Stimulated activated CD4-positive, alpha-beta T cell treated with anti-CD3 and anti-CD28 coated beads, Interleukin-1b, Interleukin-23, amount 100 ng/mL, for 48 hours (primary cell): ENCODE results near the gene GRHL3.

Experiments used
- DNase-seq: peaks from one replicate; pipeline ENCODE4 v3.0.0-alpha.2; 2020

Gene GRHL3

DNA sequence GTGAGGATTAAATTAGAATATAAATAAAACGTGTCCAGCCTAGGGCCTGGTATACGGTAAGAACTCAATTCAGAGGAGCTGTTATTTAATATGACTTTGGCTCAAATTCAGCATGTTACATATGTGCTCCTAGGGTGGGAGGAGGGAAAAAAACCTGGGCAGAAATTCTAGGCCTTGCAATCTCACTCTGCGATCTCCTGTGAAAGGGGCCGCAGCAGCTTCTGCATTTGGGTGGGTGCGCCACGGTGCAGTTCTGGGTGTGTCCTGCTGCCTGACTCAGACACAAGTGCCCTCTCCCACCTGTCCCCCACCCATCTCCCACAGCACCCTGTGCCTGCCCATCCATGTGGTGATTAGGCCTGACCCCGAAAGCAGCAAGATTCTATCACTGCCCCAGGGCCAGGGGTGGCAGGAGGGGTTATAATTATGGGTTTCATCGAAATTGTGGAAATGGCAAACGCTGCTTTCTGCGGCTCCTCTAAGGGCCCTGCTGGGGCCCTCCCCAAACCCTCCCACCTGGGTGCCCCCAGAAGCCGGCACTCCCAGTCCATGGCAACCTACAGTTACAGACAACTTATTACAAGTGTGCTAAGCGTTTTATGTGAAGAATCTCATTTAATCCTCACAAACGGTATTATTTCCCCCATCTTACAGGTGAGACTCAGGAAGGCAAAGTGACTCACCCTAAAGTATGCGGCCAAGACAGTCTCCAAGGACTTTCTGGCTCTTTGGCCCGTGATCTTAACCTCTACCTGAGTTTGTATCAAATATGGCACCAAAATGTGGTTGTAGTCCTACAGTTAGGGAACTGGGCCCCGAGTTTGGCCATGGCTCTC, 25.5 kb upstream of the GRHL3 start:
- no peak for DNase-seq

DNA sequence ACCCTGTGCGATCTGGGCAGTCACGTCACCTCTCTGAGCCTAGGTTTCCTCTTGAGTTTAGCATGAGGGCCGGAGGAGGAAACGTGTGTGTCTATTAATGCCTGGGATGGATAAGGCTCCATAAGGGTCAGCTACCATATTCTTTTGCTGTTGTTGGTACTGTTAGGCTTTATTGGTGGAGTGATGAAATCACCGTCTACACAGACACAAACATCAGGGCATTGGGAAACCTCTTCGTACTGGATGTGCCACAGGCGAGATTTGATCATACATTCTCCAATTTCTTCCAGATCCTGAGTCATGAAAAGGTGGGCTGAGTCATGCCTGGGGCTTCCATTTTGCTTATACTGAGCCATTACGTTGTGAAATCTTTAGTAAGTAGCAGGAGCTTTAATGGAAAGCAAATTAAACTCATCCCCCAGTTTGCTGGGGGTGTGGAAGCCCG, 24.9 kb upstream of the GRHL3 start:
- no peak for DNase-seq

DNA sequence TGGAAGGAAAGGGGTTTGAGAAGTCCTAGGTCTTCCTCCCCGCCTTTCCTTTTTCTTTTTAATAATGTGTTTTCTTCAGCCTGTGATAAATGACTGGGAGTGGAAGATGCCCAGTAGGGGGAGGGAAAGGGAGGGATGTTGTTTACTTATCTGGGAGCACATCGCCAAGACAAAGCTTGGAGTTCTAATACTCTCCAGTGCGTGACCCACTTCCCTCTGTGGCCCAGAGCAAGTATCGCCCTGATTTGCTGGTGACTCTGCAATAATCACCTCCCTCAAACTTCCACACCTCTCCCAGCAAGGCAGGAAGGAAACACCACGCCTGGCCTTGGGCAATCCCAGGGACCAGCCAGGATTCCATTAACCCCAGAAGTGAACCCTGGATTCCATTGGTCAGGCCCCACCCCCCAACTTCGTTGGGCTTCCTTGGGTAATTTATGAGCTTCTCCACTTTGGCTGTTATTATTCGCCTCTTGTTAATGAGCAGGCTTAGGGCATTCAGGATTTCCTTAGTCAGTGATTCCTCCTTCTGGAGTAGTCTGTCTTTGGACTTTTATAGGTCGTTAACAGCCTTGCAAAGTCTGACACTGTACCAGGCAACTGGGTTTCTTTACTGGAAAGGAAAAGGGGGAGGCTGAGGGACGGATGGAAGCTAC, 24.3 kb upstream of the GRHL3 start:
- no peak for DNase-seq

DNA sequence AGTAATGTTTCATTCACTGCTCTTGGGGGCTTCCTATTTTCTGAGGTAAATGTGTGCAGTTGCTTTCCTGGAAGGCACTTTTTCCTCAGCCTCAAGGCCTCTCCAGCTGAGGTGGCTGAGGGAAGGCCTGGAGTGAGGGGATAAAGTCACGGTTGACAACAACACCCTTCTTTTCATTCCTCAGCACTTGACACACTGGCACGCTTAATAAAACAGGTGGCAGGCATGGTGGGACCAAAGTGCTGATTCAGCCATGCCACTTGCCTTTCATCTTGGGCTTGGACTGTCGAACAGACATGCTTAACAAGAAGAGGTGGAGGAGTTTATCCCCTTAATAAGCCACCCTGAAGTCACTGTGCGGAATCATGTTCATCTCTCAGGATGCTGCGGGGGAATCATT, 23.6 kb upstream of the GRHL3 start:
- DNase-seq = no peak

DNA sequence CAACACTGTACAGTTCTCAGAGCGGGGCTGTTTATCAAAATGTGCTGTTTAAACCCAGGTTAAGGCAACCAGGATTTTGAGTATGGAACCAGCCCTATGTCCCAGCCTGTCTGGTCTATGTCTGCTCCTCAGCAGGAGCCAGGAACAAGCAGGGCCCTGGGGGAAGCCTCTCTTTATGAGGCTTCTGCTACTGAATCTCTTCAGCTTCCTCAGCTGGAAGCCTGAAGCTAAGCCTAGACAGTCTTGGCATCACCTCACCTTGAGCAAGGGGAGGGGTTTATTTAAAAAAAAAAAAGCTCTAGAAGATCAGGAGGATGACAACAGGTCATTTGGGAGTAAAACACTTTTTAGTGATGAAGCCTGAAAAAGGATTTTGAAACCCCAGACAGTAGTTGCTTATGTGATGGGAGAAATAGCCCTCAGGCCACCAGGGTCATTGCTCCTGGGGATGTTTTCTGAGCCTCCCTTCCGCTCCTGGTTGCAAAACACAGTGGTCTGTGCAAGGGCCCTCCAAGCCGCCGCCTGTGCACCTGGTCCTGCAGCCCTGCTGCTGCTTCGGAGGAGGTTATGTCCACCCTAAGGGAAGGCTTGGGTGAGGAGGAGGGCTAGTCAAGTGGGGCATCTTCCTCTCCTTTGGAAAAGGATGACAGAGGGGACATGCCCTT, 21.8 kb upstream of the GRHL3 start:
- DNase-seq = no peak

DNA sequence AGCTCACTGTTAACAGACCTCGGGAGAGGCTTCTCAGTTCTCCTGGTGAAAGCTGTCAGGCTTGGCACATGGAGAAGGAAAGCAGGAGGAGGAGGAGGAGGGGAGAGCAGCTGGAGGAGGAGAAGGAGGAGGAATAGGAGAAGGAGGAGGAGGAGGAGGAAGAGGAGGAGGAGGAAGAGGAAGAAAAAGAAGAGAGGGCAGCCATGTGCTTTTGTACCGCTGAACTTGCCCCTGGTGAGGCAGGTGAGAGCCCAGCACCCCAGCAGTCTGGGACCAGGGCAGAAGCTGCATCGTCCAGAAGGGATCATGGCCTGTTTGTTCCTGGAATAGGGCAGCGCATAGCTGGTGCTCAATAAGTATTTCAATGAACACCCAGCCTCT, 21.3 kb upstream of the GRHL3 start:
- DNase-seq = no peak

DNA sequence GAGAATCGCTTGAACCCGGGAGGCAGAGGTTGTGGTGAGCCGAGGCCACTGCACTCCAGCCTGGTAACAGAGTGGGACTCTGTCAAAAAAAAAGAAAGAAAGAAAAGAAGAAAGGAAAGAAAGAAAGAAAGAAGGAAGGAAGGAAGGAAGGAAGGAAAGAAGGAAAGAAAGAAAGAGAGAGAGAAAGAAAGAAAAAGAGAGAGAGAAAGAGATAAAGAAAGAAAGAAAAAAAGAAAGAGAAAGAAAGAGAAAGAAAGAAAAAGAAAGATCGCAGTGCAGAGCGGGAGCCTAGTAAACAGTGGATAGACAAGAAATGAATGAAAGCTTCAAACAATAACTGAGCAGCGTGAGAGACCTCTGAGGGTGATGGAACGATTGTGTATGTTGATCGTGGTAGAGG, 20.6 kb upstream of the GRHL3 start:
- DNase-seq = no peak

DNA sequence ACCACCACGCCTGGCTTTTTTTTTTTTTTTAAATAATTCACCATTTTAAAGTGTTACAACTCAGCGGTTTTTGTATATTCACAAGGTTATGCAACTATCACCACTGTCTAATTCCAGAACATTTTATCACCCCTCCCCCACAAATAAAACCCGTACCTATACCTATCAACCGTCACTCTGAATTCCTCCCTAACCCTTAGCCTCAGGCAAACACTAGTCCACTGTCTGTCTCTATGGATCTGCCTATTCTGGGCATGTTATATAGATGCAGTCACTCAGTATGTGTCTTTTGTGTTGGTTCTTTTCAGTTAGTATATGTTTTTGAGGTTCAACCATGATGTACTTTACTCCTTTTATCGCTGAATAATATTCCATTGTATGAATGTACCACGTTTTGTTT, 19.3 kb upstream of the GRHL3 start:
- no peak for DNase-seq

DNA sequence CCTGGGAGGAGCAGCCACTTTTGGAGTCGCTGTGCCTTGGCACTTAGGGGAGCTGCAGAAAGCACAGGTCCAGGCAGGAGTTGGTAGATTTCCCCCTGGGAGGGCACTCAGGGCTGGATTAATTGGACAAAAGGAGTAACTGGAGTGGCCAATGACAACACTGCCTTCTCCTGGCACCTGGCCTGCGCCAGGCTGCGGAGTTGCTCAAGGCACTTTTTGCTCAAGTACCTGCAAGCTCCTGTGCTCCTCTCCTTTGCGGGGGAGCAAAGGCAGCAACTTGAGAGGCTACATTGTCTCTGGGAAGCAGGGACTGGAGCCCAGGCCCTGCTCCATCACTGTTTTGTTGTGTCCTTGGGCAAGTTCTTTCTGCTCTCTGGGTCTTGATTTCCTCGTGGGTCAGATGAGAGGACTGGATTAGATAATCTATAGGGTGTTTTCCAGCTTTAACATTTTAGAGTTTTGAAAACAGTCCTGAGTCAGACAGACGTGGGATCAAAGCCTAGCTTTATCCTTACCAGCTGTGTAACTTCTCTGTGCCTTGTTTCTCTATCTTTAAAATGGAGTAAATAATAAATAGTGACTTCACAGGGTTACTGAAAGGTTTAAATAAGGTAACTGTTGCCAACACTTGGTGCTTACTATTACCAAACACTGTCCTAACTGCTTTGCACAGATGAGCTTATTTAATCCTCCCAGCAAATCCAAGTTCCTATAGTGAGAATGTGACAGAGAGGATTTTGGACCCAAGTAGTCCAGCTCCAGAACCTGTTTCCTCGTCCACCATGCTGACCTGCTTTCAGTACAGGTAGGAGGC, 18.0 kb upstream of the GRHL3 start:
- DNase-seq = no peak

DNA sequence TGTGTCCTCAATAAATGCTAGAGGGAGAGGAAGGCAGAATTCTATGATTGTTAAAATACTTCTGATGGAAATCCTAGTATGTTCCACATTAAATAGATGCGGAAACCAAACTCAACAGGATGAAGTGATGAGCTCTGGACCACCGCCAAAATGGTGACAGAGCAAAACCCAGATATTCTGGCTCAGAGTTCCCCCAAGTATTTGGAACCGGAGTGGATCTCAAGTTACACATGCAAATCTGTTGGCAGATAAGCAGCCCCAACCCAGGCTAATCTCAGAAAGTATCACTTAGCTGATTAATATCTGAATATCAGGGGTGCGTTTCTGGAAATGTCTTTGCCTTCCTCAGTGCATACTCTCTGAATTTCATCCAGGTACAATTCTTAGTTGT, 17.4 kb upstream of the GRHL3 start:
- DNase-seq = no peak

DNA sequence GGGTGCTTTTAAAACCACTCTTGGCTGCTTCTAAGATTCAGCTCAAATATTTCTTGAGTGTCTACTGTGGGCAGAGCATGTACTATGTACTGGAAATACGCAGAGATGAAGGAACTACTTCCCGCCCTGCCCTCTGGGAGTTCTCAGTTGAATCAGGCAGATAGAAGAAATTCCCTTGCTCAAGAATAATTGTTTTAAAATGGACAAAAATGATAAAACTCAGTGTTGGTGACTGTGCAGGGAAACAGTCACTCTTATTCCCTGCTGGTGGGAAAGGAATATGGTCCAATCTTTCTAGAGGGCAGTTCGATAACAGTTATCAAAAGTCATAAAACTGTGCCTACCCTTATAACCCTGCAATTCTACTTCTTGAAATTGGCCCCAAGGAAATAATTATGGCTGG, 16.9 kb upstream of the GRHL3 start:
- DNase-seq = no peak

DNA sequence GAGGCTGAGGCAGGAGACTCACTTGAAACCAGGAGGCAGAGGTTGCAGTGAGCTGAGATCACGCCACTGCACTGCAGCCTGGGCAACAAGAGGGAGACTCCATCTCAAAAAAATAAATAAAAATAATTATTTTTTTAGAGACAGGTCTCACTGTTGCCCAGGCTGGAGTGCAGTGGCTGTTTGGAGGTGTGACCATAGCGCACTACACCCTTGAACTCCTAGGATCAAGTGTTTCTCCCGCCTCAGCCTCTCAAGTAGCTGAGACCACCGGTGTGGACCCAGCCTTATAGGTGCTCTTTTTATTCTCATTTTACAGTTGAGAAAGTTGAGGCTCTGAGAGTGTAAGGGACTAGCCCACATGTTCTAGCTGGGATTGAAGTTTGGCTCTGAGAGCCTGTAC, 15.6 kb upstream of the GRHL3 start:
- no peak for DNase-seq

DNA sequence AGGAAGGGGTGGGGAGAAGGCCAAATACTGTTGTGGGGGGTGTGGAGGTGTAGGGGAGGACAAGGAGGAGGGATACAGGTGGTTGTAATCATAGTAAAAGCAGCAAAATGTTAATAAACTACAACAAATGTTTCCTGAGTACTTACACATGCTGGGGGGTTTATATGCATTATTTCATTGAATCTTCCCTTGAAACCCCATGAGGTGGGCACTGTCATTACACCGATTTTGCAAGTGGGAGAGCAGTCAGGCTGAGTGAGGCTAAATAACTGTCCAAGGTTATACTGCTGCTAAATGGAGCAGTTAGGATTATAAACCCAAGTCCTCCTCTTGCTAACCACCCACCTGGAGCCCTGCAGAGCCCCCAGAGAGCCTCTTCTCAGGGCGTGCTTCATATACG, 14.4 kb upstream of the GRHL3 start:
- DNase-seq = no peak

DNA sequence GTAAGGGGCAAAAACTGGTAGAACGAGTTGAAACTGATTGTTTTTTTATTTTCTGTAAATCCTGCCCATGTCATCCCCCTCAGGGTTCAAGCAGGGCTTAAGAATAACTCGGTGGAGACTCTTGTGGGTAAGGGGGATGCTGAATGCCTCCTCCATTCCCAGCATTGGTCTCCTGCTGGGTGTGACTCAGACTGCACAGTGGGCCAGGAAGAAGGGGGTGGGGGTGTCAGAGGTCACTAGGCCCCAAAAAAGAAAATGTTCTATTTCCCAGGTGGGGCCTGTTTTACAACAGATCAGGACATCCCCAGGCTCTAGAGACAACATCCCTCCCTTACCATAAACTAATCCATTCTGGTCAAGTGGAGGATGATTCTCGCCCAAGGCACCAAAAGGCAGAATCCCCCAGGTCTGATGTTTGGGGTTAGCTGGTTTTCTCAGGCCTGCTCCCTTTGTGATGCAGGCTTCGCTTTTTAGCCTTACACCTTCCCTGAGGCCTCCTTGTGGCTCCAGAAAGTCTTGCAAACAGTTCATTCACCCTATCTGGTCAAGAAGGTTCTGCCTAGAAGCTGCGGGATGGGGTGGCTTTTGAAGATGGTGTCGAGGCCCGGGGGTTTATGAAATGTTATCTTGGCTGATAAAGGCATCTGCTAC, 10.7 kb upstream of the GRHL3 start:
- DNase-seq = no peak

DNA sequence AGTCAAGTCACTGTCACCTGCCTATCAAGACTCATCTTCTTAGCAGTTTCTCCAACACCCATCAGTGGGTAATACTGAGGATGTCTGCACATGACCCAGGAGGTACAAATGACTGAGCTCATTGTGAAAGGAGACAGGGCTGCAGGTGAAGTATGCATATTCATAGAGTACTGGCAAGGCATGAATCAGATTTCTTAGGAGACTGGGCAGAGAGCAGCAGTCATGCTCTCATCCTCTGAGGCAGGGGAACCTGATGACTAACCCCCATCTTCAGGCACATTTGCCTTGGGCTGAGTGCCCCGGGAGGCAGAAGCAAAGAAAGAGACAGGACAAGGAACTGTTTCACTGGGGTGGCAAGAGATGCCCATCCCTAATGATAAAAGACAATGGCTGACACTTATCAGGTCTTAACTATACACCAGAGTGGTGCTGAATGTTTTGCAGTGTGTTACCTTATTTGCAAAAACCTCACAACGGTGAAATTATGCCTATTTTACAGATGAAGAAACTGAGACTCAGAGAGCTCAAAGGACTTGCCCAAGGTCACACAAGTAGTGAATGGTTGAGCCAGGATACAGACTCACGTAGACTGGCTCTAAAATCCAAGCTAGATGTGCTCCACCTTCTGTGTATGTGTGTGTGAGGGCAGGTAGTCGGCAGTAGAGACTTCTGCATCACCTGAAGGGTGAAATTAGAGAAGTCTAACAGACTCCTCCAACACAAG, 9.2 kb upstream of the GRHL3 start:
- peak; percentile 74 for DNase-seq

DNA sequence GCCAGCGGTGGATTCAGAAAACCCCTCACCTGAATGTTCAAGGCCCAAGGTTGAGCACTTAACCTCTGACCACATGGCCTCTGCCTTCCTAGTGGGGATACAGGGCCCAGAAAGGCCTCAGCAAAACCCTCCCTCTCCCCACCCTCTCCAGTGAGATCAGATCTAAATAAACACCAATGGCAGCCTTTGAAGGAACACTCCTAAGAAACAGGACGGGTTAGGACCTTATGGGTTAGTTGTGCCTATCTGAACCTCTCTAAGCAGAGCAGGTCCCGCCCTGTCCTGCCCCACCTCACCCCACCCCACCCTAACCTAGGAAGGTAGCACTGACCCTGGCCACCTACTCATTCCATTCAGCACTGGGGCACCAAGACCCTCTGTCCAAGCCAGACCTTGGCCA, 7.9 kb upstream of the GRHL3 start:
- DNase-seq = no peak

DNA sequence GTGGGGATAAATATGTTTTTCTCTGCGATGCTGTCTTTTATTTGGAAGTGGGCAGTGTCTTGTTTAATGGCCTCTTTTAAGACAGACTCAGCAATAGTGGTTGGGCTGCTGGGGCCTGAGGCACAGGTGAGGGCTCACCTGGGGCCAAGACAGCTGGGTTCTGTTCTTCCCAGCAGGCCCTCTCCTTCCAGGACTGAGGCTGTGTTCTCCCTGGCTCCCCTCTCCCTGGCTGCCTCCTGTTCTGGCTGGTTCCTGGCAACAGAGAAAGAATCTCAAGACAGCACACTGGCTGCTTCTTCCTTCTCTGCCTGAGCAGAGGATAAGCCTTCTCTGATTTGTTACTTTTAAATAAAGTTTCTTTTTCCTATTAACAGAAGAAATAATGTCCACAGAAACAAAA, 7.4 kb upstream of the GRHL3 start:
- no peak for DNase-seq

DNA sequence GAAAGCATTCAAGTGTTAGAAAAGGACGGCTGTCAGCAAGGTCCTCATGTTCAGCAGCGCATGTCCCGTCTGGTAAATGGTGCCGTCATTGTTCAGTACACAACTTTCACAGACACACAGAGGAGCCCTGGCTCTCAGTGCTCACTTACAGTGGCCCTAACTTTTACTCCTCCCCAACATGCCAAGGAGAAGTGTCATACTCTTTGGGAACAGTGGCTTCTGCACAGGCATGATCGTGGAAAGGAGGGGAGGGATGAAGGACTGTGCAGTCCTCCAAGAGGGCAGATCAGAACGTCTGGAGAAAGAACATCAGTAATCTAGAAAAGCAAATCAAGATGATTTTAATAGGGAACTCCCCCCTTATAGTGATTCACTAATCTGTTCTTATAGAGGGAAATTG, 3.8 kb upstream of the GRHL3 start:
- no peak for DNase-seq

DNA sequence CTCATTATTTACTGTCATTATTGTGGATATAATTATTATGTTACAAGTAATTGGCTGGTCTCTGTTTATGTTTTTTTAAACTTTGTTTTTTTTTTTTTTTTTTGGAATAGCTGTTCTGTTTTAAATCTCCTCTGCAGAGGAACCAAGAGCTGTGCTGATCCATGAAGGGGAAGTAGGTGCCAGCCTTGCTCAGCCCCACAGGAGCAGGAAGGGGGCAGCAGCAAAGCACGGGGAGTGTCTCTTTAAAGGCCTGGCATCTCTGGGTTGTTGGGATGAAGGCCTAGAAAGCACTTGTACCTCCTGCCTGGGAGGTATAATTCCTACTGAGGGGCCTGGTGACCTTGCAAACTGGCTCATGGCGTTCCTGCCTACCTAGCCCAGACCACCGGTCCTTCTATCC, 2.5 kb upstream of the GRHL3 start:
- DNase-seq = no peak

DNA sequence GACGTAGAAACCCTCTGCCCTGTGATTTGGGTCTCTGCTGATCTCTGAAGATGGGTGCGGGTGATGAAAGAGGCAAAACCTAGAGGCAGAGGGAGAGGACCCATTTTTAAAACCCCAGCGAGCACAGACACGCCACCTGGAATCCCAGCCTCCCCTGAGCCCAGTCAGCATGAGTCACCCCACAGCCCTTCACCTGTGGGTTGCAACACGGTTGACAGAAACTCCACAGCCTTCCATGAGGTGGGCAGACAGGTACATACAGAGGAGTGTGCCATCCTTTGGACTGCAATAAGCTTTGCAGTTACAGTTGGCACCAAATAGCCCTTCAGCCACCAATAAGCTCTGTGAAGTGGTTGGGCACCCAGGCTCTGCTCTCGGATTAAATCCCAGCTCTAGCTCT, 2.1 kb upstream of the GRHL3 start:
- DNase-seq = no peak

DNA sequence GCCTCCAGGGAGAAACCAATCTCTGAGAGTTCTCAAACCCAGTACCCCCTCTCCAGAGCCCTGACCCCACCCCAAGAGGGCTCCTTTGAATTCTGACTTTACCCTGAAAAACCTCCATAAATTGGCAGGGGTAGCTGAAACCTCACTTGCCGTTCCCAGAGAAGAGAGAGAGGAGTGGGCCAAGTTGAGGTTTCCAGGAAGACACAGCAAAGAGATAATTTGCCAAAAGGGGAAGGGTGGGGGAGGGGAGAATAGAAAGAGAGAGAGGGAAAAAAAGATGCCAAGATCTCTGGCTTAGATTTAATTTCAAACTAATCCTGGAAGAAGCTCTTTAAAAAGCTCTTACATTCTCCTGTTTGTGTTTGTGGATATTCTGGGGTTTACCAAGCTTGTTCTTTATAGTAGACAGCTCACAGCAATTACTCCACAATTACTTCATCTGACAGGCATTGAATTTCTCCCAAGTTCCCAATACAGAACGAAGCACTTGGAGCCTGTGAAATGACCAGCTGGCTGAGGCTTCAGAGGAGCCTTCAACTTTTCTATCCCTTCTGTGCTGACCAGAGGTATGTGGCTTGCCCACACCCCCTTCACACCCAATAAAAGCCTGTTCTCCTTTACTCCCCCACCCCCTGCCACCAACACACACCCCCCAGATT, 1.1 kb upstream of the GRHL3 start:
- no peak for DNase-seq
